Pancreas (tissue), 10 donors: ENCODE data around the gene AGK. TPM values are rescaled to one million over a fixed set of nuclear protein-coding genes. Genes with fewer than 3 reads are reported as not detected.

Experiments
- ATAC-seq, 4 donors: fragments of 200-7000 bp; cut with Tn5 transposase; one replicate each; pipeline versions ENCODE4 v1.8.0 to v1.9.1; 2020; ENCODE audit warnings: mild to moderate bottlenecking in 4 of 4, moderate library complexity in 4 of 4
- DNase-seq, 6 donors: peaks; one replicate each; pipeline ENCODE4 v3.0.0-alpha.2; 2020
- FAIRE-seq: peaks from 2 replicates; lab custom pipeline; 2012; peaks lifted over from hg19 to GRCh38; lab: Jason Lieb, UNC
- H3K27ac ChIP-seq, 4 donors: fragments of 200-600 bp; sonication (generic); 1 replicate in 3 of 4; 2 replicates in 1 of 4; pipeline versions ENCODE4 v1.5.0 to v1.8.0; 2020
- H3K27me3 ChIP-seq, 4 donors: fragments of 200-600 bp; one replicate each; pipeline ENCODE4 v1.8.0; 2021
- H3K36me3 ChIP-seq, 3 donors: fragments of 200-600 bp; sonication (generic) in 1 of 3; one replicate each; pipeline versions ENCODE4 v1.5.0 to v1.8.0; 2020 to 2021
- H3K4me1 ChIP-seq, 3 donors: fragments of 200-600 bp; one replicate each; pipeline ENCODE4 v1.8.0; 2021
- H3K4me3 ChIP-seq, 4 donors: fragments of 200-600 bp; sonication (generic) in 2 of 4; one replicate each; pipeline versions ENCODE4 v1.5.0 to v1.8.0; 2020 to 2021
- H3K9me3 ChIP-seq, 4 donors: fragments of 200-600 bp; one replicate each; pipeline ENCODE4 v1.8.0; 2021
- CTCF ChIP-seq, 4 donors: fragments of 200-600 bp; sonication (generic) in 3 of 4; IDR thresholded peaks; one replicate each; pipeline versions ENCODE4 v1.5.0 to v1.8.0; 2021; ENCODE audit warnings: antibody characterized with exemption in 4 of 4
- WGBS, 2 donors: extraction: QIAGEN DNeasy Blood & Tissue Kit; methylation state at CpG; one replicate each; pipeline ENCODE4 v1.1.7; 2013; 5-methylcytosine and 5-hydroxymethylcytosine counted together
- intact Hi-C, 3 donors: fragments of 100-400 bp; cut with DNase I; formaldehyde crosslinking; loops; one replicate each; pipeline versions ENCODE4 v1.11.1 to v1.14.2; 2022
- polyA plus RNA-seq, 2 donors: library from polyadenylated mRNA; stranded (reverse); fragments of 200-250 nt; gene quantifications; one replicate each; pipeline ENCODE4 v1.2.3, GENCODE V29; 2013
- total RNA-seq, 6 donors: library from RNA; stranded (reverse); fragmentation: NEBNext Ultra II Directional in 4 of 6; extraction: Animal tissue kit (Norgen Biotek cat#: 25700) in 4 of 6; gene quantifications; one replicate each; pipeline versions ENCODE4 v1.2.1 to v1.2.4, GENCODE V29; 2021 to 2023
- donor health status: healthy with polysubstance abuse.
- donor health status: DM: no; HTN: no; CAD: no; lungs with moderate emphysema.
- donor health status: DM: no; HTN: no; CAD: no.
- donor health status: control.
- donor health status: control.
- donor health status: Bipolar disorder and iron deficiency.
- donor health status: DM: yes; HTN: yes; CAD: no.
- donor health status: DM: no; HTN: no; CAD: no.
- donor health status: DM: no; HTN: no; CAD: no.
- donor health status: DM: yes; HTN: yes; CAD: no.

AGK gene
- total and polyA plus RNA-seq, 8 donors, result 5.6 to 13.6 (median 10.0) TPM

GRCh38 chr7:141698247-141699015, 147.2 kb downstream of the AGK start:
- TF ChIP-seq CTCF (IDR thresholded peaks at IDR 0.05), result no peak
- intact Hi-C loops, result no loop called here
- Histone ChIP-seq H3K27ac (no peak overlapping the region), H3K9me3 (no peaks in the 10 kb centered on the region), H3K36me3 (no peaks in the 10 kb centered on the region), H3K27me3 (no peaks in the 10 kb centered on the region), H3K4me1 (peaks cover 33 to 43% (median 42%) of the 10 kb centered on the region in 3 donors), H3K4me3 (no peak overlapping the region)
- WGBS, 2 donors, result 90 to 91% methylated on average over 1 of the region's 1 CpG
- ATAC-seq (no peak), FAIRE-seq (no peak), DNase-seq (no peak)

GRCh38 chr7:141699860-141700259, 148.7 kb downstream of the AGK start:
- TF ChIP-seq CTCF (IDR thresholded peaks at IDR 0.05), result no peak
- H3K9me3 ChIP-seq, result no peaks in the 10 kb centered on the region
- intact Hi-C loops, result no loop called here
- DNase-seq (no peak), ATAC-seq (no peak), FAIRE-seq (no peak)
- H3K4me3 ChIP-seq, result no peak overlapping the region
- H3K27me3 ChIP-seq, result no peaks in the 10 kb centered on the region
- WGBS, 2 donors, result 50 to 63% methylated on average over 3 of the region's 3 CpGs
- H3K27ac ChIP-seq, result no peak overlapping the region
- H3K4me1 ChIP-seq, result peaks cover 34 to 35% (median 34%) of the 10 kb centered on the region in 3 donors
- no peaks in the 10 kb centered on the region for H3K36me3 ChIP-seq

GRCh38 chr7:141700296-141700847, 149.2 kb downstream of the AGK start:
- ATAC-seq, result no peak
- FAIRE-seq, result no peak
- no peak for TF ChIP-seq CTCF (IDR thresholded peaks at IDR 0.05)

GRCh38 chr7:141700848-141701371, 149.7 kb downstream of the AGK start:
- Histone ChIP-seq H3K27ac (peak overlapping the region in 3 of 4 donors; percentile 70 to 83 (median 78)), H3K4me1 (peaks cover 23 to 27% (median 25%) of the 10 kb centered on the region in 3 donors), H3K36me3 (no peaks in the 10 kb centered on the region), H3K4me3 (peak overlapping the region; percentile 51 to 83 (median 78)), H3K9me3 (no peaks in the 10 kb centered on the region), H3K27me3 (no peaks in the 10 kb centered on the region)
- no peak for TF ChIP-seq CTCF (IDR thresholded peaks at IDR 0.05)
- ATAC-seq (peak in 3 of 4 donors; percentile 11 to 25 (median 22)), DNase-seq (peak in 1 of 6 donors; percentile 16), FAIRE-seq (no peak)
- 7 to 9% methylated on average over 20 of the region's 20 CpGs for WGBS, 2 donors
- intact Hi-C loops, result no loop called here

More at GRCh38 chr7:141700296-141700847, 149.2 kb downstream of the AGK start:
- 44 to 48% methylated on average over 5 of the region's 5 CpGs for WGBS, 2 donors
- intact Hi-C loops, result no loop called here
- Histone ChIP-seq H3K27ac (peak overlapping the region in 2 of 4 donors; percentile 78 to 83), H3K9me3 (no peaks in the 10 kb centered on the region), H3K4me3 (peak overlapping the region in 3 of 4 donors; percentile 77 to 83 (median 80)), H3K4me1 (peaks cover 29 to 32% (median 29%) of the 10 kb centered on the region in 3 donors), H3K36me3 (no peaks in the 10 kb centered on the region), H3K27me3 (no peaks in the 10 kb centered on the region)
- no peak for DNase-seq
